Neural cell (in vitro differentiated cells): Measurements from ENCODE around the gene CCSER2. TPM values are rescaled to one million over a fixed set of nuclear protein-coding genes. Genes with fewer than 3 reads are reported as not detected.

ENCODE experiments used
- H2AFZ ChIP-seq: fragments of 200-600, 300-800 bp; sonication (generic), shearing (Covaris generic); 2 replicates; pipeline ENCODE4 v1.6.0; 2014; ENCODE audit warnings: low read depth, mild to moderate bottlenecking, antibody characterized with exemption, low read length, moderate library complexity
- H3F3A ChIP-seq: fragments of 200-600 bp; shearing (Covaris generic); 2 replicates; pipeline ENCODE4 v1.6.1; 2016; ENCODE audit warnings: mild to moderate bottlenecking, moderate library complexity, mixed read lengths, antibody characterized with exemption, low read length; ENCODE audit not compliant: insufficient read depth, poor library complexity, severe bottlenecking
- H3K27ac ChIP-seq: fragments of 200-600, 300-800 bp; sonication (generic), shearing (Covaris generic); 2 replicates; pipeline ENCODE4 v1.5.1; 2014; ENCODE audit warnings: mild to moderate bottlenecking, low read length, moderate library complexity
- H3K27me3 ChIP-seq: fragments of 300-800, 200-600 bp; sonication (generic), shearing (Covaris generic); 2 replicates; pipeline ENCODE4 v1.6.0; 2014; ENCODE audit warnings: mild to moderate bottlenecking, low read depth, low read length, moderate library complexity; ENCODE audit not compliant: insufficient read depth
- H3K36me3 ChIP-seq: fragments of 300-800, 200-600 bp; sonication (generic), shearing (Covaris generic); 2 replicates; pipeline ENCODE4 v1.5.1; 2014; ENCODE audit warnings: mild to moderate bottlenecking, antibody characterized with exemption, low read length, moderate library complexity; ENCODE audit not compliant: insufficient read depth
- H3K4me2 ChIP-seq: fragments of 300-800, 200-600 bp; sonication (generic), shearing (Covaris generic); 2 replicates; pipeline ENCODE4 v1.6.0; 2014; ENCODE audit warnings: mild to moderate bottlenecking, low read length
- H3K4me3 ChIP-seq: fragments of 300-800, 200-600 bp; sonication (generic), shearing (Covaris generic); 2 replicates; pipeline ENCODE4 v1.5.1; 2014; ENCODE audit warnings: mild to moderate bottlenecking, low read length, moderate library complexity
- H3K79me2 ChIP-seq: fragments of 200-600 bp; shearing (Covaris generic); replicated peaks from 2 replicates; pipeline ENCODE4 v1.6.0; 2014; ENCODE audit warnings: mild to moderate bottlenecking, low read length, moderate library complexity; ENCODE audit not compliant: insufficient read depth
- H3K9ac ChIP-seq: fragments of 300-800, 200-600 bp; sonication (generic), shearing (Covaris generic); 2 replicates; pipeline ENCODE4 v1.6.1; 2016; ENCODE audit warnings: mild to moderate bottlenecking, low read length, mixed read lengths
- H3K9me2 ChIP-seq: fragments of 200-600 bp; shearing (Covaris generic); 2 replicates; pipeline ENCODE4 v1.6.1; 2016; ENCODE audit warnings: mild to moderate bottlenecking, low read length, mixed read lengths; ENCODE audit not compliant: insufficient read depth
- H3K9me3 ChIP-seq: fragments of 200-600, 300-800 bp; sonication (generic), shearing (Covaris generic); 2 replicates; pipeline ENCODE4 v1.6.1; 2016; ENCODE audit warnings: mild to moderate bottlenecking, mixed run types, low read length, moderate library complexity, mixed read lengths
- H4K20me1 ChIP-seq: fragments of 200-600 bp; shearing (Covaris generic); 2 replicates; pipeline ENCODE4 v1.6.1; 2016; ENCODE audit warnings: mild to moderate bottlenecking, mixed run types; ENCODE audit not compliant: insufficient read depth
- CTCF ChIP-seq: fragments of 450-650 bp; IDR thresholded peaks from 2 replicates; pipeline ENCODE4 v1.5.1; 2014; ENCODE audit warnings: antibody characterized with exemption, mild to moderate bottlenecking, moderate library complexity; ENCODE audit not compliant: poor library complexity, severe bottlenecking
- EP300 ChIP-seq: fragments of 450-650 bp; conservative IDR thresholded peaks from 2 replicates; pipeline ENCODE4 v1.6.1; 2014; ENCODE audit warnings: antibody characterized with exemption, mild to moderate bottlenecking, moderate library complexity; ENCODE audit not compliant: poor library complexity, severe bottlenecking
- EZH2 ChIP-seq: fragments of 200-600, 300-800 bp; shearing (Covaris generic), sonication (generic); IDR thresholded peaks from 2 replicates; pipeline ENCODE4 v1.6.1; 2014; ENCODE audit warnings: antibody characterized with exemption, low read length, borderline replicate concordance, mild to moderate bottlenecking; ENCODE audit not compliant: insufficient read depth, poor library complexity, severe bottlenecking
- MXI1 ChIP-seq: fragments of 450-650 bp; conservative IDR thresholded peaks from 2 replicates; pipeline ENCODE4 v1.6.1; 2014; ENCODE audit warnings: antibody characterized with exemption, mild to moderate bottlenecking; ENCODE audit not compliant: poor library complexity, severe bottlenecking
- POLR2AphosphoS5 ChIP-seq: IDR thresholded peaks from 2 replicates; pipeline ENCODE4 v1.6.1; 2012
- RAD21 ChIP-seq: fragments of 450-650 bp; conservative IDR thresholded peaks from 2 replicates; pipeline ENCODE4 v1.6.1; 2014; ENCODE audit warnings: antibody characterized with exemption, mild to moderate bottlenecking, moderate library complexity
- REST ChIP-seq: IDR thresholded peaks from 2 replicates; pipeline ENCODE4 v1.6.1; 2012; ENCODE audit warnings: borderline replicate concordance
- SMC3 ChIP-seq: fragments of 450-650 bp; conservative IDR thresholded peaks from 2 replicates; pipeline ENCODE4 v1.6.1; 2014; ENCODE audit warnings: antibody characterized with exemption, mild to moderate bottlenecking, moderate library complexity; ENCODE audit not compliant: poor library complexity
- TAF1 ChIP-seq: IDR thresholded peaks from 2 replicates; pipeline ENCODE4 v1.6.1; 2012; ENCODE audit warnings: low read depth
- polyA plus RNA-seq: library from polyadenylated mRNA; depleted of rRNA; stranded (reverse); fragments of >200 nt; gene quantifications from 2 replicates; pipeline ENCODE4 v1.2.3, GENCODE V29; 2014

The CCSER2 gene
- polyA plus RNA-seq, 1 donor from 2014 or later: 38.3 TPM

GRCh38 chr10:84484541-84484940 lies 156.2 kb downstream of the CCSER2 start:
- Histone ChIP-seq H3K4me2 (no peak overlapping the region), H3K36me3 (no peaks in the 10 kb centered on the region), H3K9me3 (no peaks in the 10 kb centered on the region), H3K9me2 (no peaks in the 10 kb centered on the region), H3K4me3 (no peak overlapping the region), H3K27me3 (no peaks in the 10 kb centered on the region), H3K79me2 (no peaks in the 10 kb centered on the region), H3K9ac (no peak overlapping the region), H3F3A (no peaks in the 10 kb centered on the region), H3K27ac (no peak overlapping the region), H2AFZ (no peak overlapping the region), H4K20me1 (no peaks in the 10 kb centered on the region)
- TF ChIP-seq EZH2: no peak
- TF ChIP-seq CTCF: no peak
- TF ChIP-seq EP300: no peak
- TF ChIP-seq TAF1: no peak
- TF ChIP-seq SMC3: no peak
- no peak for TF ChIP-seq MXI1
- no peak for TF ChIP-seq RAD21
- no peak for TF ChIP-seq REST
- no peak for TF ChIP-seq POLR2AphosphoS5

GRCh38 chr10:84493361-84493760 lies 165.0 kb downstream of the CCSER2 start:
- no peaks in the 10 kb centered on the region for H3K9me3 ChIP-seq
- no peak overlapping the region for H3K27ac ChIP-seq
- no peaks in the 10 kb centered on the region for H4K20me1 ChIP-seq
- H3K4me3 ChIP-seq: no peak overlapping the region
- H3K9ac ChIP-seq: no peak overlapping the region
- H3K9me2 ChIP-seq: no peaks in the 10 kb centered on the region
- no peaks in the 10 kb centered on the region for H3K79me2 ChIP-seq
- TF ChIP-seq SMC3: no peak
- no peak for TF ChIP-seq POLR2AphosphoS5
- TF ChIP-seq EP300: no peak
- no peak for TF ChIP-seq TAF1
- no peak for TF ChIP-seq REST
- no peak for TF ChIP-seq RAD21
- TF ChIP-seq EZH2: no peak
- TF ChIP-seq CTCF: no peak
- TF ChIP-seq MXI1: no peak
- no peaks in the 10 kb centered on the region for H3K27me3 ChIP-seq
- H3K36me3 ChIP-seq: no peaks in the 10 kb centered on the region
- no peak overlapping the region for H3K4me2 ChIP-seq
- no peaks in the 10 kb centered on the region for H3F3A ChIP-seq
- H2AFZ ChIP-seq: no peak overlapping the region
